ENCODE data around the gene HEATR1. TPM values are rescaled to one million over a fixed set of nuclear protein-coding genes. Genes with fewer than 3 reads are reported as not detected.
"Not testable (repeated sequence)": the region's sequence is repeated elsewhere in the genome, so short reads cannot be mapped to it uniquely, and the experiment has no call there.

The HEATR1 gene
- total RNA-seq, 1 experiment from 2014 or later: 73.0 TPM

DNA sequence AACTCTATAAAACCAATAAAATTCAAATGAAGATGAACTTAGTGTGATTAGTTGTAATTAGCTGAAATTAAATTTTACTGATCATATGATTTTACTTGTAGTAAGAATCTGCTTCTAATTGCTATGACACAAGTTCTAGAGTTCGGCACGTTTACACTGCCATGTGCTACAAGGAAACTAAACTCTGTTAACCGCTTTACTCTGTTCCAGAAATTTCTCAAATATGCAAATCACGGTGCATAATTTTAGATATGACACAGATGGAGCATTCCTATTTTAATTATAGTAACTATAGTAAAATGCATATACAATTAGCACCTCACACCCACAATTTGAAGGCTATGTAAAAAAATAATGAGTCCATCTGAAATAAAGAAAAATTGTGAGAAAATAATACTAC lies 14.8 kb downstream of the HEATR1 start (continued):
- TF ChIP-seq GRHL2 (CRISPR knock-in tag; IDR thresholded peaks at IDR 0.05; ENCODE audit: insufficient replicate concordance, severe bottlenecking): no peak

DNA sequence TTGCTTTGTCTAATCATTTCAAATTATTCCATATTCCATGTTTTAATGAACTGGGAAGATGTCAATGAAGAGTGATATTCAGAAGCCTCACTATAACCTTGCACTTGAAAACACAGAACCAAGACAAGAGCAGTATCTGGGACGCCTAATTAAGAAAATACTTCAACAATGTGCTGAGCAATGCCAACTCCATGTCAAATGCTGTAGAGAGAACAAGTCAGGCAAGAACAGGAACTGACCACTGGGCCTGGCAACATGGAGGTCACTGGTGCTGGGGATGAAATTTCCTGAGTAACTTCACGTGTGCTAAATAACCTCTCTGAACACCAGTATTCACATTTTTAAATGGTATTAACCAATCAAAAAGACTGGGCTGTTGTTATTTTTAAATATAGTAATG lies 22.8 kb downstream of the HEATR1 start:
- DNase-seq (ENCODE audit: low spot score): no peak
- Mint-ChIP-seq H3K4me3 (no peak overlapping the region), H3K27ac (no peak overlapping the region), H3K9me3 (no peaks in the 10 kb centered on the region), H3K36me3 (peaks cover 81% of the 10 kb centered on the region), H3K4me1 (no peaks in the 10 kb centered on the region), H3K27me3 (ENCODE audit: low read depth) (no peaks in the 10 kb centered on the region)
- ATAC-seq: no peak
- TF ChIP-seq, protein P1, sequence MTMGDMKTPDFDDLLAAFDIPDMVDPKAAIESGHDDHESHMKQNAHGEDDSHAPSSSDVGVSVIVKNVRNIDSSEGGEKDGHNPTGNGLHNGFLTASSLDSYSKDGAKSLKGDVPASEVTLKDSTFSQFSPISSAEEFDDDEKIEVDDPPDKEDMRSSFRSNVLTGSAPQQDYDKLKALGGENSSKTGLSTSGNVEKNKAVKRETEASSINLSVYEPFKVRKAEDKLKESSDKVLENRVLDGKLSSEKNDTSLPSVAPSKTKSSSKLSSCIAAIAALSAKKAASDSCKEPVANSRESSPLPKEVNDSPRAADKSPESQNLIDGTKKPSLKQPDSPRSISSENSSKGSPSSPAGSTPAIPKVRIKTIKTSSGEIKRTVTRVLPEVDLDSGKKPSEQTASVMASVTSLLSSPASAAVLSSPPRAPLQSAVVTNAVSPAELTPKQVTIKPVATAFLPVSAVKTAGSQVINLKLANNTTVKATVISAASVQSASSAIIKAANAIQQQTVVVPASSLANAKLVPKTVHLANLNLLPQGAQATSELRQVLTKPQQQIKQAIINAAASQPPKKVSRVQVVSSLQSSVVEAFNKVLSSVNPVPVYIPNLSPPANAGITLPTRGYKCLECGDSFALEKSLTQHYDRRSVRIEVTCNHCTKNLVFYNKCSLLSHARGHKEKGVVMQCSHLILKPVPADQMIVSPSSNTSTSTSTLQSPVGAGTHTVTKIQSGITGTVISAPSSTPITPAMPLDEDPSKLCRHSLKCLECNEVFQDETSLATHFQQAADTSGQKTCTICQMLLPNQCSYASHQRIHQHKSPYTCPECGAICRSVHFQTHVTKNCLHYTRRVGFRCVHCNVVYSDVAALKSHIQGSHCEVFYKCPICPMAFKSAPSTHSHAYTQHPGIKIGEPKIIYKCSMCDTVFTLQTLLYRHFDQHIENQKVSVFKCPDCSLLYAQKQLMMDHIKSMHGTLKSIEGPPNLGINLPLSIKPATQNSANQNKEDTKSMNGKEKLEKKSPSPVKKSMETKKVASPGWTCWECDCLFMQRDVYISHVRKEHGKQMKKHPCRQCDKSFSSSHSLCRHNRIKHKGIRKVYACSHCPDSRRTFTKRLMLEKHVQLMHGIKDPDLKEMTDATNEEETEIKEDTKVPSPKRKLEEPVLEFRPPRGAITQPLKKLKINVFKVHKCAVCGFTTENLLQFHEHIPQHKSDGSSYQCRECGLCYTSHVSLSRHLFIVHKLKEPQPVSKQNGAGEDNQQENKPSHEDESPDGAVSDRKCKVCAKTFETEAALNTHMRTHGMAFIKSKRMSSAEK (CRISPR knock-in tag; IDR thresholded peaks at IDR 0.05; ENCODE audit: borderline replicate concordance): no peak
- no peak for TF ChIP-seq NFYB (CRISPR knock-in tag; conservative IDR thresholded peaks at IDR 0.05; ENCODE audit: low read depth)
- TF ChIP-seq, protein P2, sequence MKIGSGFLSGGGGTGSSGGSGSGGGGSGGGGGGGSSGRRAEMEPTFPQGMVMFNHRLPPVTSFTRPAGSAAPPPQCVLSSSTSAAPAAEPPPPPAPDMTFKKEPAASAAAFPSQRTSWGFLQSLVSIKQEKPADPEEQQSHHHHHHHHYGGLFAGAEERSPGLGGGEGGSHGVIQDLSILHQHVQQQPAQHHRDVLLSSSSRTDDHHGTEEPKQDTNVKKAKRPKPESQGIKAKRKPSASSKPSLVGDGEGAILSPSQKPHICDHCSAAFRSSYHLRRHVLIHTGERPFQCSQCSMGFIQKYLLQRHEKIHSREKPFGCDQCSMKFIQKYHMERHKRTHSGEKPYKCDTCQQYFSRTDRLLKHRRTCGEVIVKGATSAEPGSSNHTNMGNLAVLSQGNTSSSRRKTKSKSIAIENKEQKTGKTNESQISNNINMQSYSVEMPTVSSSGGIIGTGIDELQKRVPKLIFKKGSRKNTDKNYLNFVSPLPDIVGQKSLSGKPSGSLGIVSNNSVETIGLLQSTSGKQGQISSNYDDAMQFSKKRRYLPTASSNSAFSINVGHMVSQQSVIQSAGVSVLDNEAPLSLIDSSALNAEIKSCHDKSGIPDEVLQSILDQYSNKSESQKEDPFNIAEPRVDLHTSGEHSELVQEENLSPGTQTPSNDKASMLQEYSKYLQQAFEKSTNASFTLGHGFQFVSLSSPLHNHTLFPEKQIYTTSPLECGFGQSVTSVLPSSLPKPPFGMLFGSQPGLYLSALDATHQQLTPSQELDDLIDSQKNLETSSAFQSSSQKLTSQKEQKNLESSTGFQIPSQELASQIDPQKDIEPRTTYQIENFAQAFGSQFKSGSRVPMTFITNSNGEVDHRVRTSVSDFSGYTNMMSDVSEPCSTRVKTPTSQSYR (CRISPR knock-in tag; IDR thresholded peaks at IDR 0.05): no peak
- TF ChIP-seq NR3C1 (CRISPR knock-in tag; conservative IDR thresholded peaks at IDR 0.05; ENCODE audit: low read depth): no peak
- POLR2A ChIA-PET: no interaction called here
- CTCF ChIA-PET: no interaction called here

DNA sequence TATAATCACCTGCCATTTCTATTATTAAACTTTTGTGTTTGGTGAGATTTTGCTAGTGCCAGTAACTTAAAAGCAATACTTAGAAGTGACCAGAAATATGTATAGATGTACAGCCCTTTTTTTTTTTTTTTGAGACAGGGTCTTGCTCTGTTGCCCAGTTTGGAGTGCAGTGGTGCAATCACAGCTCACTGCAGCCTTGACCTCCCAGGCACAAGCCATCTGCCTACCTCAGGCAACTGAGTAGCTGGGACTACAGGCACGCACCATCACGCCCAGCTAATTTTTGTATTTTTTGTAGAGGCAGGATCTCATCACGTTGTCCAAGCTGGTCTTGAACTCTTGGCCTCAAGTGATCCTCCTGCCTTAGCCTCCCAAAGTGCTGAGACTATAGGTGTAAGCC lies 23.9 kb downstream of the HEATR1 start:
- not testable (repeated sequence) for H3K27ac Mint-ChIP-seq, ATAC-seq
- H3K36me3 Mint-ChIP-seq: peaks cover 83% of the 10 kb centered on the region

DNA sequence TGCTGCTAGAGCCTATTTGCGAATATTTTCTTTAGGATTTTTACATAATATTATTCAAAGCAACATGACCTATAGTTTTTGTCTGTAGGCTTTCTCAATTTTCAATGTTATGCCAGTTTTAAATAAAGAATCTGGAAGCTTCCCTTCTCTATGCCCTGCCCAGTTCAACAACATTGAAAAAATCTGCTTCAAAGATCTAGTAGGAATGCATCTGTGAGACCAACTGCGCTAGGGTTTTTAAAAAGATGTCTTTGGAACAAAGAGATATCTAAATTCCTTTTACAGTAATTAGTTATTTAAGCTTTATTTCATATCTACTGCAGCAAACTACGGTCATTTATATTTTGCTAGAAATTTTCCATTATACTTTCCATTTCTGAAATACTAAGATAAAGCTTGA lies 25.7 kb downstream of the HEATR1 start:
- no peak overlapping the region for H3K4me3 Mint-ChIP-seq
- CTCF ChIA-PET: no interaction called here

More for the DNA sequence above, 23.9 kb downstream of the HEATR1 start:
- peak; percentile 45; the same call in 1 of the 2 replicates for TF ChIP-seq ZNF121 (CRISPR knock-in tag; IDR thresholded peaks at IDR 0.05)
- POLR2A ChIA-PET; DNase-seq (ENCODE audit: low spot score); H3K4me1 Mint-ChIP-seq; H3K9me3 Mint-ChIP-seq; H3K27me3 Mint-ChIP-seq (ENCODE audit: low read depth); H3K4me3 Mint-ChIP-seq: not testable (repeated sequence)
- CTCF ChIA-PET: interaction anchor here (0.8 kb wide), 1 partner anchor 179 kb away, joined by 3 read pairs; no protein-coding TSS in a partner anchor

More for the DNA sequence above, 25.7 kb downstream of the HEATR1 start:
- DNase-seq (ENCODE audit: low spot score) (no peak), ATAC-seq (no peak)
- Mint-ChIP-seq H3K27me3 (ENCODE audit: low read depth) (no peaks in the 10 kb centered on the region), H3K27ac (no peak overlapping the region), H3K4me1 (no peaks in the 10 kb centered on the region), H3K9me3 (no peaks in the 10 kb centered on the region), H3K36me3 (peaks cover 78% of the 10 kb centered on the region)
- POLR2A ChIA-PET: interaction anchor here (0.6 kb wide), 1 partner anchor 372 kb away, joined by 8 read pairs; no protein-coding TSS in a partner anchor
- TF ChIP-seq, protein P3, sequence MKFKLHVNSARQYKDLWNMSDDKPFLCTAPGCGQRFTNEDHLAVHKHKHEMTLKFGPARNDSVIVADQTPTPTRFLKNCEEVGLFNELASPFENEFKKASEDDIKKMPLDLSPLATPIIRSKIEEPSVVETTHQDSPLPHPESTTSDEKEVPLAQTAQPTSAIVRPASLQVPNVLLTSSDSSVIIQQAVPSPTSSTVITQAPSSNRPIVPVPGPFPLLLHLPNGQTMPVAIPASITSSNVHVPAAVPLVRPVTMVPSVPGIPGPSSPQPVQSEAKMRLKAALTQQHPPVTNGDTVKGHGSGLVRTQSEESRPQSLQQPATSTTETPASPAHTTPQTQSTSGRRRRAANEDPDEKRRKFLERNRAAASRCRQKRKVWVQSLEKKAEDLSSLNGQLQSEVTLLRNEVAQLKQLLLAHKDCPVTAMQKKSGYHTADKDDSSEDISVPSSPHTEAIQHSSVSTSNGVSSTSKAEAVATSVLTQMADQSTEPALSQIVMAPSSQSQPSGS (CRISPR knock-in tag; IDR thresholded peaks at IDR 0.05; ENCODE audit: borderline replicate concordance, low read depth): no peak
- TF ChIP-seq EMX1 (CRISPR knock-in tag; IDR thresholded peaks at IDR 0.05) (no peak), MYBL2 (CRISPR knock-in tag; IDR thresholded peaks at IDR 0.05) (no peak), NR3C1 (CRISPR knock-in tag; conservative IDR thresholded peaks at IDR 0.05; ENCODE audit: low read depth) (no peak), GABPB1 (CRISPR knock-in tag; IDR thresholded peaks at IDR 0.05) (no peak)
- TF ChIP-seq, protein P4, sequence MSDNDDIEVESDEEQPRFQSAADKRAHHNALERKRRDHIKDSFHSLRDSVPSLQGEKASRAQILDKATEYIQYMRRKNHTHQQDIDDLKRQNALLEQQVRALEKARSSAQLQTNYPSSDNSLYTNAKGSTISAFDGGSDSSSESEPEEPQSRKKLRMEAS (CRISPR knock-in tag; IDR thresholded peaks at IDR 0.05): no peak
- TF ChIP-seq, protein P5, sequence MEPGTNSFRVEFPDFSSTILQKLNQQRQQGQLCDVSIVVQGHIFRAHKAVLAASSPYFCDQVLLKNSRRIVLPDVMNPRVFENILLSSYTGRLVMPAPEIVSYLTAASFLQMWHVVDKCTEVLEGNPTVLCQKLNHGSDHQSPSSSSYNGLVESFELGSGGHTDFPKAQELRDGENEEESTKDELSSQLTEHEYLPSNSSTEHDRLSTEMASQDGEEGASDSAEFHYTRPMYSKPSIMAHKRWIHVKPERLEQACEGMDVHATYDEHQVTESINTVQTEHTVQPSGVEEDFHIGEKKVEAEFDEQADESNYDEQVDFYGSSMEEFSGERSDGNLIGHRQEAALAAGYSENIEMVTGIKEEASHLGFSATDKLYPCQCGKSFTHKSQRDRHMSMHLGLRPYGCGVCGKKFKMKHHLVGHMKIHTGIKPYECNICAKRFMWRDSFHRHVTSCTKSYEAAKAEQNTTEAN (CRISPR knock-in tag; IDR thresholded peaks at IDR 0.05): no peak
- TF ChIP-seq, protein P6, sequence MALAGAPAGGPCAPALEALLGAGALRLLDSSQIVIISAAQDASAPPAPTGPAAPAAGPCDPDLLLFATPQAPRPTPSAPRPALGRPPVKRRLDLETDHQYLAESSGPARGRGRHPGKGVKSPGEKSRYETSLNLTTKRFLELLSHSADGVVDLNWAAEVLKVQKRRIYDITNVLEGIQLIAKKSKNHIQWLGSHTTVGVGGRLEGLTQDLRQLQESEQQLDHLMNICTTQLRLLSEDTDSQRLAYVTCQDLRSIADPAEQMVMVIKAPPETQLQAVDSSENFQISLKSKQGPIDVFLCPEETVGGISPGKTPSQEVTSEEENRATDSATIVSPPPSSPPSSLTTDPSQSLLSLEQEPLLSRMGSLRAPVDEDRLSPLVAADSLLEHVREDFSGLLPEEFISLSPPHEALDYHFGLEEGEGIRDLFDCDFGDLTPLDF (CRISPR knock-in tag; IDR thresholded peaks at IDR 0.05): no peak
- TF ChIP-seq, protein P7, sequence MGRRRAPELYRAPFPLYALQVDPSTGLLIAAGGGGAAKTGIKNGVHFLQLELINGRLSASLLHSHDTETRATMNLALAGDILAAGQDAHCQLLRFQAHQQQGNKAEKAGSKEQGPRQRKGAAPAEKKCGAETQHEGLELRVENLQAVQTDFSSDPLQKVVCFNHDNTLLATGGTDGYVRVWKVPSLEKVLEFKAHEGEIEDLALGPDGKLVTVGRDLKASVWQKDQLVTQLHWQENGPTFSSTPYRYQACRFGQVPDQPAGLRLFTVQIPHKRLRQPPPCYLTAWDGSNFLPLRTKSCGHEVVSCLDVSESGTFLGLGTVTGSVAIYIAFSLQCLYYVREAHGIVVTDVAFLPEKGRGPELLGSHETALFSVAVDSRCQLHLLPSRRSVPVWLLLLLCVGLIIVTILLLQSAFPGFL (CRISPR knock-in tag; IDR thresholded peaks at IDR 0.05; ENCODE audit: borderline replicate concordance): no peak
- TF ChIP-seq, protein P8, sequence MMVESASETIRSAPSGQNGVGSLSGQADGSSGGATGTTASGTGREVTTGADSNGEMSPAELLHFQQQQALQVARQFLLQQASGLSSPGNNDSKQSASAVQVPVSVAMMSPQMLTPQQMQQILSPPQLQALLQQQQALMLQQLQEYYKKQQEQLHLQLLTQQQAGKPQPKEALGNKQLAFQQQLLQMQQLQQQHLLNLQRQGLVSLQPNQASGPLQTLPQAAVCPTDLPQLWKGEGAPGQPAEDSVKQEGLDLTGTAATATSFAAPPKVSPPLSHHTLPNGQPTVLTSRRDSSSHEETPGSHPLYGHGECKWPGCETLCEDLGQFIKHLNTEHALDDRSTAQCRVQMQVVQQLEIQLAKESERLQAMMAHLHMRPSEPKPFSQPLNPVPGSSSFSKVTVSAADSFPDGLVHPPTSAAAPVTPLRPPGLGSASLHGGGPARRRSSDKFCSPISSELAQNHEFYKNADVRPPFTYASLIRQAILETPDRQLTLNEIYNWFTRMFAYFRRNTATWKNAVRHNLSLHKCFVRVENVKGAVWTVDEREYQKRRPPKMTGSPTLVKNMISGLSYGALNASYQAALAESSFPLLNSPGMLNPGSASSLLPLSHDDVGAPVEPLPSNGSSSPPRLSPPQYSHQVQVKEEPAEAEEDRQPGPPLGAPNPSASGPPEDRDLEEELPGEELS (CRISPR knock-in tag; IDR thresholded peaks at IDR 0.05): no peak

All from WTC11 (cell line).